Right hindlimb (tissue), 1 donor: ENCODE data around the gene SUZ12.
"Not testable (repeated sequence)": the region's sequence is repeated elsewhere in the genome, so short reads cannot be mapped to it uniquely, and the experiment has no call there.

Experiments used
- DNase-seq: peaks from one replicate; pipeline ENCODE4 v3.0.0-alpha.2; 2018

The SUZ12 gene

GRCh38 chr17:31936615-31937609 is at the start of gene SUZ12:
TSS of gene SUZ12 (plus strand) at chr17:31937007. CDS start at chr17:31937247, 240 bp downstream.
- peak; percentile 92 for DNase-seq

GRCh38 chr17:31888124-31888523 is 48.7 kb upstream of the SUZ12 start:
- no peak for DNase-seq

GRCh38 chr17:31900877-31901276 is 35.9 kb upstream of the SUZ12 start:
- no peak for DNase-seq

- no peak for DNase-seq
These were observed 34.1 kb upstream of the SUZ12 start for GRCh38 chr17:31902693-31903092.

- no peak for DNase-seq
These were observed 33.4 kb upstream of the SUZ12 start for GRCh38 chr17:31903401-31903800.

GRCh38 chr17:31907342-31907962 is 29.4 kb upstream of the SUZ12 start:
- DNase-seq: peak; percentile 62

- DNase-seq: no peak
These were observed 28.4 kb upstream of the SUZ12 start for GRCh38 chr17:31908386-31908785.

GRCh38 chr17:31912705-31913104 is 24.1 kb upstream of the SUZ12 start:
- DNase-seq: not testable (repeated sequence)

- no peak for DNase-seq
These were observed 21.2 kb upstream of the SUZ12 start for GRCh38 chr17:31915456-31916100.

- no peak for DNase-seq
These were observed 20.2 kb upstream of the SUZ12 start for GRCh38 chr17:31916491-31917064.

GRCh38 chr17:31917065-31917529 is 19.7 kb upstream of the SUZ12 start:
- no peak for DNase-seq

- not testable (repeated sequence) for DNase-seq
These were observed 19.1 kb upstream of the SUZ12 start for GRCh38 chr17:31917721-31918120.

- DNase-seq: no peak
These were observed 18.1 kb upstream of the SUZ12 start for GRCh38 chr17:31918701-31919128.

- DNase-seq: no peak
These were observed 16.8 kb upstream of the SUZ12 start for GRCh38 chr17:31919802-31920525.

GRCh38 chr17:31926100-31926729 is 10.6 kb upstream of the SUZ12 start:
- no peak for DNase-seq

GRCh38 chr17:31931756-31932155 is 5.1 kb upstream of the SUZ12 start:
- DNase-seq: no peak

- DNase-seq: no peak
These were observed 1.3 kb upstream of the SUZ12 start for GRCh38 chr17:31935512-31935911.

GRCh38 chr17:31937926-31938641 is 1.3 kb downstream of the SUZ12 start:
- DNase-seq: not testable (repeated sequence)

GRCh38 chr17:31941916-31942315 is 5.1 kb downstream of the SUZ12 start:
- DNase-seq: not testable (repeated sequence)

- DNase-seq: not testable (repeated sequence)
These were observed 5.6 kb downstream of the SUZ12 start for GRCh38 chr17:31942396-31942795.

- DNase-seq: not testable (repeated sequence)
These were observed 15.1 kb downstream of the SUZ12 start for GRCh38 chr17:31951953-31952352.
